ENCODE results near the gene SYS1.

The SYS1 gene

DNA sequence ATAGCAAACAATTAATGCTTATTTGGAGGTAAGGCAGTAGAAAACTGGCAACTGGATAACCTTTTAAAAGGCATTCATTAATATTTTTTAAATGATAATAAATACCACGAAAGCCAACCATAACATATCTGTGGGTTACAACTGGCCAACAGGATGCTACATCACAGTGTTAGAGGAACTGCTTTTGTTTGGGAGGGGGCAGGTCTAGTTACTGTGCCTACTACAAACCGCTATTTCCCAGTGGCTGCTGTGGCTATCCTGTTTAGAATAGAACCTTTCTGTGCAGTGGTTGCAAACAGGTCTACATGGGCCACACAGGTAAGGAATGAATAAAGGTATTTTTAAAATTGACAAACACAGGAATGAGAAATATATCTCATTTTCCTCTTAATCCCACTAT is 54.0 kb downstream of the SYS1 start:
- DNase-seq (ENCODE audit: low read depth): no peak

Data from stimulated activated CD8-positive, alpha-beta memory T cell treated with anti-CD3 and anti-CD28 coated beads, Interleukin-15, amount 100 ng/mL, for 24 hours (primary cell).